DMS53 treated with DMSO at 0.1 percent for 48 hours (cell line): Measurements from ENCODE around the gene KLK8.

Experiments
- DNase-seq: peaks from one replicate; lab custom pipeline; 2025; ENCODE audit not compliant: unreplicated experiment; lab: John Stamatoyannopoulos, UW

Gene KLK8

DNA sequence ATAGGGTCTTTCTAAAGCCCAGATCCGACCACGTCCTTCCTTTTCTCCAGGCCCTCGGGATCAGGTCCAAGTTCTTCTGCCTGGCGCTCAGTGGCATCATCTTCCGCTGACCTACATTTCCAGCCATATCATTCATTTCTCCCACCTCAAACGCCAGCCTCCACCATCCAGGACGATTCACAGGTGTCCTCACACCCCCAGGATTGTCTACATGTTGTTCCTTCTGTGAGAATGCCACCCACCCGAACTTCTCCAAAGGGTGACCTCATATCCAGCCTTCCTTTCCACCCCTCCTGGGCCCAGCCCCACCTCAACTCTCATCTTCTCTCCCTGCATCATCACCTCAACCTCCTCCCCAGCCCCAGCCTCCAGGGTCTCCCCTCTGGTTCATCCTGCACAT lies 43.8 kb downstream of the KLK8 start:
- no peak for DNase-seq

- DNase-seq: no peak
Measured at GRCh38 chr19:50952910-50953309, 48.5 kb downstream of the KLK8 start, which contains the start of gene KLK5. KLK5 (minus strand) TSS chr19:50953038; CDS start chr19:50952657, 381 bp downstream.

- no peak for DNase-seq
Measured at GRCh38 chr19:50949861-50950260, 51.5 kb downstream of the KLK8 start.

DNA sequence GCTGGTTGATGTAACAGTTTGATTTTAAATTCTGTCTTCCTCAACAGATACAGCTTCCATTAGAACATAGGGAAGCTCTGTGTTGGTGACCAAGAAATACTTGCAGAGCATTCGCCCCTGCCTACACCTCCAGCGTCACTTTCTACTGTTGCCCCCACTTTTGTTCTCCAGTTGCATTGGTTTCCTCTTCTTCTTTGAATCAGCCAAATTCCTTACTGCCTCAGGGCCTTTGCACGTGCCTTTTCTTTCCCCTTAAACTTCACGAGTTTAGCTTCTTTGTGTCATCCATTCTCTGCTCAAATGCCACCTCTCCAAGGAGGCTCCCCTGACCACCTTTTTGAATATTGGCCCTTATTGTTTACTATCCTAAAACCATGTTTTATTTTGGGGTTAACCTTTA lies 54.3 kb downstream of the KLK8 start:
- DNase-seq: no peak
